Heart right ventricle (tissue), 16 donors: ENCODE data around the gene IQSEC1. TPM values are rescaled to one million over a fixed set of nuclear protein-coding genes. Genes with fewer than 3 reads are reported as not detected.

ENCODE experiments used
- ATAC-seq, 8 donors: fragments of 200-7000 bp; cut with Tn5 transposase; one replicate each; pipeline ENCODE4 v1.9.1; 2020; ENCODE audit warnings: mild to moderate bottlenecking in 8 of 8, moderate library complexity in 8 of 8, moderate number of reproducible peaks in 1 of 8
- DNase-seq, 2 donors: peaks; one replicate each; pipeline ENCODE4 v3.0.0-alpha.2; 2020
- H3K27ac ChIP-seq, 10 donors: fragments of 200-600 bp; sonication (generic) in 2 of 10; one replicate each; pipeline versions ENCODE4 v1.5.0 to v1.8.0; 2020 to 2022; ENCODE audit warnings: mild to moderate bottlenecking in 3 of 10
- H3K27me3 ChIP-seq, 7 donors: fragments of 200-600 bp; one replicate each; pipeline ENCODE4 v1.8.0; 2021 to 2022; ENCODE audit warnings: mild to moderate bottlenecking in 2 of 7
- H3K36me3 ChIP-seq, 9 donors: fragments of 200-600 bp; sonication (generic) in 1 of 9; one replicate each; pipeline versions ENCODE4 v1.5.0 to v1.8.0; 2020 to 2022; ENCODE audit warnings: mild to moderate bottlenecking in 2 of 9
- H3K4me1 ChIP-seq, 9 donors: fragments of 200-600 bp; sonication (generic) in 1 of 9; one replicate each; pipeline versions ENCODE4 v1.5.0 to v1.8.0; 2020 to 2022; ENCODE audit warnings: mild to moderate bottlenecking in 4 of 9
- H3K4me3 ChIP-seq, 10 donors: fragments of 200-600 bp; sonication (generic) in 2 of 10; one replicate each; pipeline versions ENCODE4 v1.5.0 to v1.8.0; 2020 to 2022; ENCODE audit warnings: mild to moderate bottlenecking in 7 of 10, moderate library complexity in 2 of 10
- H3K9me3 ChIP-seq, 11 donors: fragments of 200-600 bp in 10 of 11; sonication (generic) in 2 of 11; one replicate each; pipeline versions ENCODE4 v1.5.0 to v1.8.0; 2013 to 2022; ENCODE audit warnings: mild to moderate bottlenecking in 2 of 11, control low read depth in 1 of 11, moderate library complexity in 1 of 11
- CTCF ChIP-seq, 9 donors: fragments of 200-600 bp; sonication (generic) in 2 of 9; IDR thresholded peaks; one replicate each; pipeline versions ENCODE4 v1.5.0 to v1.8.0; 2021 to 2022; ENCODE audit warnings: antibody characterized with exemption in 9 of 9, mild to moderate bottlenecking in 5 of 9, moderate library complexity in 1 of 9
- WGBS, 2 donors: extraction: QIAGEN DNeasy Blood & Tissue Kit; methylation state at CpG; one replicate each; pipeline ENCODE4 v1.1.7; 2013; ENCODE audit warnings: inconsistent platforms in 1 of 2; 5-methylcytosine and 5-hydroxymethylcytosine counted together
- intact Hi-C, 10 donors: fragments of 100-400 bp; cut with DNase I; formaldehyde crosslinking; loops; one replicate each; pipeline versions ENCODE4 v1.11.1 to v1.14.2; 2022
- polyA plus RNA-seq, 2 donors: library from polyadenylated mRNA; stranded (reverse); fragments of 200-250 nt; gene quantifications; one replicate each; pipeline ENCODE4 v1.2.3, GENCODE V29; 2013
- total RNA-seq, 10 donors: library from RNA; stranded (reverse); fragmentation: NEBNext Ultra II Directional in 3 of 10; extraction: Animal tissue kit (Norgen Biotek cat#: 25700) in 3 of 10; gene quantifications; one replicate each; pipeline versions ENCODE4 v1.2.1 to v1.2.4, GENCODE V29; 2021 to 2023
- donor health status: Arrhythmogenic right ventricular cardiomyopathy.
- donor health status: ischemic (EF 13 %, LVEDD 7.1; RV severe dilation, severe dysfunction).
- donor health status: healthy with polysubstance abuse.
- donor health status: DM: no; HTN: yes; CAD: no.
- donor health status: DM: no; HTN: no; CAD: no.
- donor health status: ischemic (EF 25% LVEDD 6.9; RV normal size, moderate dysfunction).
- donor health status: ischemic (EF 25% LVEDD 5.7; RV mildly dilated, moderate dysfunction).
- donor health status: healthy.
- donor health status: DM: yes; HTN: yes; CAD: no.
- donor health status: Ischemic cardiomyopathy.
- donor health status: ischemic (EF 35%, LVEDD 5.7; RV mildly dilated, moderate dysfunction).
- donor health status: nonischemic (EF 11% LVEDD 7.7; RV severe dilation, severe dysfunction).
- donor health status: DM: yes; HTN: yes; CAD: no.
- donor health status: PGD.
- donor health status: ischemic (EF 29% LVEDD 5.4; RV normal size, mild dysfunction).
- donor health status: nonischemic (EF 23%, LVEDD 6.1; RV moderate dilation, normal function).

The IQSEC1 gene
- total and polyA plus RNA-seq, 12 donors: 13.1 to 73.9 (median 60.4) TPM

- peak in 3 of 8 donors; percentile 3 to 12 (median 7) for ATAC-seq
- peak overlapping the region in 1 of 10 donors; percentile 23 for H3K27ac ChIP-seq
- intact Hi-C loops: no loop called here
- H3K4me1 ChIP-seq: peaks cover 0 to 27% (median 3%) of the 10 kb centered on the region in 9 donors
- no peaks in the 10 kb centered on the region for H3K36me3 ChIP-seq
- TF ChIP-seq CTCF (IDR thresholded peaks at IDR 0.05): no peak
- WGBS, 2 donors: 90 to 96% methylated on average over 16 of the region's 16 CpGs
- no peaks in the 10 kb centered on the region for H3K27me3 ChIP-seq
- DNase-seq: no peak
- H3K4me3 ChIP-seq: no peak overlapping the region
- H3K9me3 ChIP-seq: no peaks in the 10 kb centered on the region
Measured at GRCh38 chr3:13045241-13045903, 27.9 kb downstream of the IQSEC1 start.

GRCh38 chr3:13044496-13045240 is 28.6 kb downstream of the IQSEC1 start:
- Histone ChIP-seq H3K4me3 (no peak overlapping the region), H3K27me3 (no peaks in the 10 kb centered on the region), H3K27ac (no peak overlapping the region), H3K36me3 (no peaks in the 10 kb centered on the region), H3K9me3 (no peaks in the 10 kb centered on the region), H3K4me1 (peaks cover 0 to 27% (median 3%) of the 10 kb centered on the region in 9 donors)
- TF ChIP-seq CTCF (IDR thresholded peaks at IDR 0.05): no peak
- DNase-seq: no peak
- no peak for ATAC-seq
- intact Hi-C loops: no loop called here
- WGBS, 2 donors: 94 to 95% methylated on average over 13 of the region's 13 CpGs

- Histone ChIP-seq H3K4me1 (peaks cover 0 to 26% (median 3%) of the 10 kb centered on the region in 9 donors), H3K36me3 (no peaks in the 10 kb centered on the region), H3K27ac (no peak overlapping the region), H3K27me3 (no peaks in the 10 kb centered on the region), H3K9me3 (no peaks in the 10 kb centered on the region), H3K4me3 (no peak overlapping the region)
- no peak for ATAC-seq
- intact Hi-C loops: no loop called here
- TF ChIP-seq CTCF (IDR thresholded peaks at IDR 0.05): no peak
- DNase-seq: no peak
- WGBS, 2 donors: 92% methylated on average over 9 of the region's 9 CpGs
Measured at GRCh38 chr3:13043656-13044055, 29.6 kb downstream of the IQSEC1 start.

GRCh38 chr3:13042715-13043271 is 30.4 kb downstream of the IQSEC1 start:
- Histone ChIP-seq H3K9me3 (no peaks in the 10 kb centered on the region), H3K4me1 (peaks cover 0 to 19% (median 3%) of the 10 kb centered on the region in 9 donors), H3K36me3 (no peaks in the 10 kb centered on the region), H3K4me3 (no peak overlapping the region), H3K27ac (no peak overlapping the region), H3K27me3 (no peaks in the 10 kb centered on the region)
- ATAC-seq (no peak), DNase-seq (no peak)
- intact Hi-C loops: no loop called here
- WGBS, 2 donors: 89 to 92% methylated on average over 20 of the region's 20 CpGs
- TF ChIP-seq CTCF (IDR thresholded peaks at IDR 0.05): no peak
